HG03103 (cell line): ENCODE measurements around the gene EVX1.

Experiments
- ATAC-seq: cut with Tn5 transposase; IDR thresholded peaks from one replicate; pipeline ENCODE4 v1.9.1; 2021; ENCODE audit warnings: low read depth; ENCODE audit not compliant: unreplicated experiment

The EVX1 gene

GRCh38 chr7:27204851-27205322, 37.7 kb upstream of the EVX1 start:
- ATAC-seq = no peak

DNA sequence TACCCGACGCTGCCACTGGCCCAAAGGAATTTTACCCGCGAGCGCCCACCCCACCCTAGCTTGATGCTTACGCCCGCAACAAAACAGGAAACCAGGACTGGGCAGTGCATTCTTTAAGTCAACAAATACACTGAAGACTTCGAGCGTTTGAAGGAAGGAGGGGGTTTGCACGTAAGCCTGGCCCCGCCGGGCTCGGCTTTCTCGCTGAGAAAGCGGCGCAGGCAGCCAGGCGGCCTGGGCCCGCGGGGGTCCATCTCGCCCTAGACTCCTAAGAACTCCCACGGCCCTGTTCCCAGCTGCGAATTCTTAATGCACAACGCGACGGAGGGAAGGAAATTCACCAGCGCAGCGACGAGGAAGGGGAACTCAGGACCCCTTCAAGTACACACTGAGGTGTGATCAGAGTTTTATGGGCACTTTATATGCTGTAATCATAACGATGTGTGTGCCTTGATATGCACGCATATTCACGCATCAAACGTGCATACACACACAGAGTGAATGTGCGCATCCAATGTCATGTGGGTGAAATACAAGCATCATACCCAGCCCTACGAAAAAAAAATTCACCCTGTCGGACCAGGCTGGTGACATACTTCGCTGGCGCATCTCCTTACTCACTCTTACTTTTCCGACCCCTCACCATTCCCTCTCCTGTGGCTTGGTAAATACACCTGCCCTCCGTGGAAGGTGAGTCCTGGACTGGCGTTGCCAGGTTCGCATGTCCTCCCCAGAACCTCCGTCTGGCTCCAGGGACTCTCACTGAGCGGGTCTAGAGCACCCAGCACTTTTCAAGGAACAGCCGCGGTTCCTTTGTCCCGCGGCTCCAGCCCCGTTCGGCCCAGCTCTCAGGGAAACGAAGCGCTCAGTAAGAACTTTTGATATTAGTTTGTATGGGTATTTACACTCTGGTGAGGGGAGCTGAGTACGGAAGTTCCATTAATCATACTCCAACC, 37.0 kb upstream of the EVX1 start:
- ATAC-seq = no peak

GRCh38 chr7:27207348-27207985, 35.1 kb upstream of the EVX1 start:
- no peak for ATAC-seq

DNA sequence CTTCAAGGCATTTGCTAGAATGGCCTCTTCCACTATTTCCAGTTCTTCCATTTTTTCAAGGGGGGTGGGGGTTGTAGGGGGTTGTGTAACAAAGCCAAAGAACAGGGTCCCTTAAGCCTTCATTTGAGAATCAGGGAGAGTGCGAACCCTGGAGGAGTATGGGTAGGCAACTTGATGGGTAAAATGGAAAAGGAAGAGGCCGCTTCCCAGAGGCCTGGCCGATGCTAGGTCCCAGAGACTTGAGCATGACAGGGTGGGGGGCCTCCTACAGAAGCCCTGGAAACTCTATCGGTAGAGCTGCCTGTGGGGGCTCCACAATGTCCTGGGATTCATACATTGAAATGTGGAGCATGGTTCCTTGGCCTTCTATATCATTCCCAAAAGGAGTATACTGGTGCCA, 33.6 kb upstream of the EVX1 start:
- no peak for ATAC-seq

DNA sequence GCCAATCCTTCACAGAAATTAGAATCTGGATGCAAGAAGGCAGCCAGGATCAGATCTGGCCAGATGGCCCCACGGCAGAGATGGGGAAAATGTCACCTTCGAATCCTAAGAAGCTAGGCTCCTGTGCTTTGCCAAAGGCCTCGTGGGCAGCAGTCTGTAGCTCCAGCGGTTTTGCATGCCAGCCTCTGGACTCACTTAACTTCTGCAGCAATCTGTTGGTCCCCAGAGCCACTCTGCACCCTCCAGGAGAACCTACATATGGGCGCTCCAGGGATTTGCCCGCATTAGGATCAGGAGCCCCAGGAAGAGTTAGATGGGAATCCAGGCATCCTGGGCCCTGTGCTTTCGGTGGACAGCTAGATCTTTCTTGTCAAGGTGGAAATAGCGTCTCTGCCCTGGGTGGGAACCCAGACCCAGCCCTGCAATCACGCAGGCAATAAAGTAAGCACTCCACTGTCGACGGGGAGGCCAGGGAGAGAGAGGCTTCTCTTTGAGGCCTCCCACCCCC, 32.6 kb upstream of the EVX1 start:
- ATAC-seq = no peak

- no peak for ATAC-seq
These were observed 32.0 kb upstream of the EVX1 start for GRCh38 chr7:27210441-27211083.

- no peak for ATAC-seq
These were observed 31.5 kb upstream of the EVX1 start for GRCh38 chr7:27211084-27211446.

DNA sequence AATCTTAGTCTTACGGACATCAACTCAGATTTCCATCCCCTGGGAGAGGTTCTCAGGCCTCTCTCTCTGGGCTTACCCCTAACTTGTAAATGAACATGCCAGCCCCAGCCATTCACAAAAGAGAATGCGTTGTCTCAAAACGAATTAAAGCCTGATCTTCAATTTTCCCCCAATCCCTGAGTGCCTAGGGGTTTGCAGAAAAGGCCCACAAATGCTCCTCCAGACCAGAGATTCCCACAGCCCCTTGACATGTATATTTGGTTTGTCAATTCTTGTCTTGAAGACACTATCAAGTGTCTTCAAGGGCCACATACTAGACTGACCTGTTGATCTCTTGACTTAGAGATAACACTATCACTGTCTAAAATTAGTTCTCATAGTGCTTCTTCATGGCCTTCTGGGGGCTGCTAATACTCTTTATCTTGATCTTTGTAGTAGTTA, 30.8 kb upstream of the EVX1 start:
- no peak for ATAC-seq

DNA sequence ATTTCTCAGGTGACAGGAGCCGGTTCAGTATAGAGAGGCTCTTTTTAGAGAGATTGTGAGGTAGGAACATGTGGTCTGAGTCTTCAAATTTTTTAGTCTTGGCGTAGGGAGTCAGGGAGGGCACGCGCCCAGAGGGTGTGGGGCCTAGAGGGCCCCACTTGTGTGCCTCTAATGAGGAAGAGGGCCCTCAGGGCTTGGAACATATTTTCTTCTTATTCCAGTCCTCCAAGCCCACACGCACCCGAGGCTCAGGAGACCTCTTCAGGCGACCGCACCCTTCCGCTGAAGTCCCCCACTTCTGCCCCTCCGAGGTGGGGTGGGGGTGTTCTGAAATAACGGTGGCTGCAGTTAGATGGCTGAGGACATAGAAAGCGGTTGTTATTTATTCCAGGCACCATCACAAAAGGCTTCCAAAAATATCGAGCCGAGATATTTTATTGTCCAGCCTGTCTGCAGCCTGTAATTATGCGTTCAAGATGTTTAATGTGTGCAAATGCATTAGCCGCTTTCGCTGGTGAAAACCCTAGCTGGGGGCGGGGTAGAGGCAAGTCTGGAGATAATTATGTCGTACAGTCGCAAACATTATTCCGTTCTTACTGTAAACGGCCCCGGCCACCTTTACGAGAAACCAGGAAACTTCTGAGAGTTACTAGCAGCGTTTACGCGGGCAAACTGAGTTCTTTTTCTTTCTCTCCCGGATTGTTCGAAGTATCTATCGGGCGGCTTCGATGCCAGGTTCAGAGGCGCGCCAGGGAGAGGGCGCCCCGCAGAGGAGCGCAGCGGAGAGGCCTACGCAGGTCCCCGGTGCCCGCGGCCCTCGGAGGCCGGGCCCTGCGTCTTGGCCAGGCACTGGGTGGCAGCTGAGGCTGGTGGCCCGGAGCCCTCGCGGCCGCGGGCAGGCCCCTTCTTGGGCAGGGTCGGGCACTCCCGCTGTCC, 29.8 kb upstream of the EVX1 start:
- no peak for ATAC-seq

DNA sequence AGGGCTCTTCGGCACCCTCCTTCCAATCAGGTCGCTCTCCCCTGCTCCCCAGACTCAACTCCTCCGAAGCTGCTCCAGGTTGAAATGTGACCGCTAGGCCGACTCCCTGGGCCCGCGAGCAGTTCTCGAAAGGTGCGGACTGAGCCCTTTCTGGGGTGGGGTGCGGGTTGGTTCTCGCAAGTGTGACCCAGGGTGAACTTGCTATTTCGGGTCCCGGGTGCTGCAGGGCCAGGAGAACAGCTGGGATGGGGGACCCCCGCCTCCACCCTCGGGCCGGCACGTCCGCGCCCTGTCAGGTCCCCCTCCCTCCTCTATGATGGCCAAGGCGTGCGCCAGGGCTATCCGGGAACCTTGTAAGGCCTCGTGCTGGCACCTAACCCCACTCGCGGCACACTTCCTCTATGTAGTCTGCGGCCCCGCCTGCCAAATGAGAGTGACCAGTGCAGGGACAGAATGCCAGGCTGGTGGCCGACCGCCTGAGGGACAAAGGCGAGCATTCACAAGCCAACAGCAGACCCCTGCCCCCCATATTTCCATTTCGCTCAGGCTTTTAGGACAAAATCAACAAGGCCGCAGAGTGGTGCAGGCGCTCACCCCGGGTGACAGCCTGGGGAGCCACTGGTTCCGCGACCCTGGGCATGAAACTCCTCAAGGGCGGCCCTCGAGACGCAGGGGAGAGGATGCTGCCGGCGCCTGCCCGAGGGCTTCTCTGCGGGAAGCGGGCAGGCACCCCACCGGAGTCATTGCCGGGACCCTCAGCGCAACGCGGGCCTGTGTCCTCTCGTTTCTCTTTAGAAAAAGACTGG, 29.0 kb upstream of the EVX1 start:
- no peak for ATAC-seq

GRCh38 chr7:27214239-27214950, 28.2 kb upstream of the EVX1 start:
- ATAC-seq = no peak

GRCh38 chr7:27215356-27215755, 27.2 kb upstream of the EVX1 start:
- no peak for ATAC-seq

DNA sequence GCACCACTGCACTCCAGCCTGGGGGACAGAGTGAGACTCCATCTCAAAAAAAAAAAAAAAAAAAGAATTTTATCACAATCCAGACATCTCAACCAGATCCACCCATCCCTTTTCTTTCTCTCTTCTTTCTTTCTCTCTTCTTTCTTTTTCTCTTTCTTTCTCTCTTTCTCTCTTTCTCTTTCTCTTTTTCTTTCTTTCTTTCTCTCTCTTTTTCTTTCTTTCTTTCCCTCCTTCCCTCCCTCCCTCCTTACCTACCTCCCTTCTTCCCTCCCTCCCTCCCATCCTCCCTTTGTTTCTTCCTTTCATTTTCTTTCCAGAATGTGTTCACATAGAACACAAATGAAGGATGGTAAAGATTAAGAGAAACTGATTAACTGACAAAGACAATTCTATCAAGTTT, 24.7 kb upstream of the EVX1 start:
- no peak for ATAC-seq

- no peak for ATAC-seq
These were observed 22.8 kb upstream of the EVX1 start for GRCh38 chr7:27219821-27220220.

- no peak for ATAC-seq
These were observed 22.1 kb upstream of the EVX1 start for GRCh38 chr7:27220440-27220955.

GRCh38 chr7:27221201-27221797, 21.3 kb upstream of the EVX1 start:
- ATAC-seq = no peak

- ATAC-seq = no peak
These were observed 18.5 kb upstream of the EVX1 start for GRCh38 chr7:27223941-27224575.
